ENCODE results near the gene MFSD11.

DNA sequence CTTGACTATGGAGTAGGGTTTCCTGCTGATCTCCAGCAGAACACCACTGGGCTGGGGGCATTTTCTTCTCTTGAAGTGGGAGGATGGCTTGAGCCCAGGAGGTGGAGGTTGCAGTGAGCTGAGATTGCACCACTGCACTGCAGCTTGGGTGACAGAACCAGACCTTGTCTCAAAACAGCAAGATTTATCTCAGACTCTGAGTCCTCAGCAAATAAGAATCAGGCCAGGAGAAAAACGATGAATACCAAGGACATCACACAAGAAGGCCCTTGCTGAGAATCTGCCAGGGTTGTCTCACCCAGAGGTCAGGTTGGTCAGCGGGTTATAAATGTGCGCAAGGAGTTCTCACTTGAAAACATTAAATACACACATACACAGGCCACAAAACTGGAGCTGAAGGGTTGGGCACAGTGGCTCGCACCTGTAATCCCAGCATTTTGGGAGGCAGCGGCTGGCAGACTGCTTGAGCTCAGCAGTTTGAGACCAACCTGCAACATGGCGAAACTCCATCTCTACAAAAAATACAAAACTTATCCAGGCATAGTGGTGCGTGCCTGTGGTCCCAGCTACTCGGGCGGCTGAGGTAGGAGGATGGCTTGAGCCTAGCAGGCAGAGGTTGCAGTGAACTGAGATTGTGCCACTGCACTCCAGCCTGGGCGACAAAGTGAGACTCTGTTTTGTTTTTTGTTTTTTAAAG is 34.8 kb upstream of the MFSD11 start:
- TF ChIP-seq CTCF (IDR thresholded peaks at IDR 0.05 in 8 of 11, conservative IDR thresholded peaks at IDR 0.05 in 3 of 11) (no peak), POLR2A (IDR thresholded peaks at IDR 0.05) (no peak), POLR2AphosphoS5 (IDR thresholded peaks at IDR 0.05) (no peak)

All from spleen (tissue), 7 donors.